CD4-positive, alpha-beta T cell treated with Interleukin-1 beta for 1 hour (primary cell): ENCODE data around the gene OVCH1.

Experiments
- DNase-seq, 2 donors: peaks; one replicate each; pipeline ENCODE4 v3.0.0-alpha.2; 2020 to 2022

OVCH1 gene

DNA sequence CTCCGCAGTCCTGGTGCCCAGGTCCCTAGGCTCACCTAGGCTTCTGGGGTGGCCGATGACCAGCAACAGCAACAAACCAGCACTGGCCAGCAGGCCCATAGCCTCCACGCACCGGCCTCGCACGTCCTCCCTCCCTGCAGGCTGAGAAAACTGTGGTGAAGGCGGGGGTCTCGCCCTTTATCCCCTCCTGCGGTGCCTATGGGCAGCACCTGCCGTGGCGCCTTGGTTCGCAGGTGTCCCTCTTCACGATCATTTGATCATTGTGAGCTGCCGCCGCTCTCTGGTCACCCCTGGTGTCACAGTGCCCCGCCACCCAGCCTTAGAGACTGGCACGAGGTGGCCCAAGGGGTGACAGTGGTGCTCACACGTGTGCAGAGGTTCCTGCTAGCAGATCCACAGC, at the start of gene OVCH1:
Gene OVCH1, minus strand, starts transcription at position 99 of the 400 bp plus-strand sequence. Its CDS starts 0 bp downstream, at position 99.
- no peak for DNase-seq

- DNase-seq = no peak
Measured at GRCh38 chr12:29547151-29547632, 49.7 kb upstream of the OVCH1 start.

- no peak for DNase-seq
Measured at GRCh38 chr12:29546000-29546399, 48.5 kb upstream of the OVCH1 start.

DNA sequence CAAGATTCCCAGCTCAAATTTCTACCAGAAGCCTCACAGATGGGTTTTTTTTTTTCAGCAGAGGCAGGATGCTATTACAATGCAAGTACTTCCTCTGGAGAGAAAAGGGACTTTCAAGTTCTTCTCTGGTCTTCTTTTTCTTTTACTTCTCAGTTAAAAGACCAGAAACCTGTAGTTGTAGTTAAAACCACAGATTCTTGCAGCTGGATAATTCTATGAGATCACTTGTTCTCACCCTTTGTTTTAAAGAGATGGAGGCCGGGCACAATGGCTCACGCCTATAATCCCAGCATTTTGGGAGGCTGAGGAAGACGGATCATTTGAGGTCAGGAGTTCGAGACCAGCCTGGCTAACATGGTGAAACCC, 47.6 kb upstream of the OVCH1 start:
- no peak for DNase-seq

DNA sequence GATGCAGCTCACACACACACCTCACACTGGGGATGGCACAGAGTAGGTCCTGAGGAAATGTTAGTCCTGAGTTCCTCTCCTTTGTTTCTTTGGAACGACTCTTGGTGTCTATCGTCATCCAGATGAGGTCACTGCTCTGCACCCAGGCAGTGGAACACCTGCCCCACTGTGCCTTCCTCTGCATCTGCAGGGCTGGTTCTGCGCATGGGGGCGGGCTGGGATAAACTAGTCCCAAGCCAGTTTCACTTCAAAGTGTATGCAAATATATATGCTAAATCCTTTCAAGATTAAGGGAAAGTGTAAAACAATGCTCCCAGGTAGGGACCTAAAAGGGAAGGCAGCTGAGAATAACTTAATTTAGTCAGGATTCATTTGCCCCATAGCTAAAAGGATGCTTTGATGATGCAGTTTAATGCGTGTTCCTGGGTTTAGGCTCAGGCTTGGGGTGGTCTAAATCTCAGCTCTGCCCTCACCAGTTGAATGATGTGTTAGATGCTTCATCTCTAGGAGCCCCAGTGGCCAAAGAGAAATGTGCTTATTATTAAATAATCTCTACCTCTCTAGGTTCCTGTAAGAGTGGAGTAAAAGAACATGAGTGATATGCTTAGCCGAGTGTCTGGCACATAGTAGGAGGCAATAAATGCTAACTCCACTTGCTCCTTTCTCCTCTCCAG, 47.1 kb upstream of the OVCH1 start:
- no peak for DNase-seq

- no peak for DNase-seq
Measured at GRCh38 chr12:29543036-29543435, 45.5 kb upstream of the OVCH1 start.

DNA sequence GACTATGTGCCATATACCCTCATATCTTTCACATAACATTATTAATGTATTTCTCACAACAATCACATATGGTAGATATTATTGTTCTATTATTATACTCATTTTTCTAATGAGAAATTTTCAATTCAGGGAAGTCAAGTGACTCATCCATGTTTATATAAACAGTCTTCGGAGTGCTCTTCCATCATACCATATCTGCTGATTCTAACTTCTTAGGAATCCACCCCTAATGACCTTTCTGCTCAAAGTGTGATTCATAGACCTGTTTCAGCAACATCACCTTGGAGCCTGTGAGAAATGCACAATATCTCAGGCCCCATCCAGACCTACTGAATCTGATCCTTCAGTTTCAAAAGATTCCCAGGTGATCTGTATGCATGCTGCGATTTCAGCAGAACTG, 39.8 kb upstream of the OVCH1 start:
- DNase-seq = no peak

- DNase-seq = no peak
Measured at GRCh38 chr12:29534935-29535334, 37.4 kb upstream of the OVCH1 start.

DNA sequence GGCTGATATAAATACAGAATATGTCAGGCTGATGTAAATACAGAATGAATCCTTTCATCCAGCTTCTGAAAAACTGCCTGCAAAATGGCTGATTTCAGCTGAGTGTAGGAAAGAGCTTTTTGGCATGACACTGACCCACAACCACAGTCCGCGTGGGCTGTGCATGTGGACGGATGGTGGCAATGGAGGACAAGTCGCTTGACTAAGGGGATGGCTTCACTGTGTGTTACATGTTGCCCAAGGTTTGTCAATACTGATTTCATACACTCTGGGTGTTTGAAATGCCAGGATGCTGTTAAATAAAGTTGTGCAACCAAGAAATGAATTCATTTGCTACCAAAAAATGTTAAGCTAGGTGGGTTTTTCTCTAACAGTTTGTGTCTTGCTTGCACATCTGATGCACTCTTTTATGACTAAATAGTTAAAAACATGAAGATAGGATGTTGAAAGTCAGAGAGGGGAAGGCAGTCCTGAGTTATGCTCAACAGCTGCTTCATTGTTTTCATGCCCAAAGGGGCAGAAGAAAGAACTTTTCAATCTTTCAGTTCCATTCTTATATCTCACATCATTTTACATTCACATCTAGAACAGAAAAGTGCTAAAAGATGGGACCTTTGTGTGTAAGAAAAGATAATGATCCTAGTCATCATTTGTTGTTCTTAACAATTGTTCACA, 36.5 kb upstream of the OVCH1 start:
- no peak for DNase-seq

GRCh38 chr12:29531471-29531870, 34.0 kb upstream of the OVCH1 start:
- no peak for DNase-seq

GRCh38 chr12:29530436-29530835, 33.0 kb upstream of the OVCH1 start:
- DNase-seq = no peak

- no peak for DNase-seq
Measured at GRCh38 chr12:29528161-29528560, 30.7 kb upstream of the OVCH1 start.

DNA sequence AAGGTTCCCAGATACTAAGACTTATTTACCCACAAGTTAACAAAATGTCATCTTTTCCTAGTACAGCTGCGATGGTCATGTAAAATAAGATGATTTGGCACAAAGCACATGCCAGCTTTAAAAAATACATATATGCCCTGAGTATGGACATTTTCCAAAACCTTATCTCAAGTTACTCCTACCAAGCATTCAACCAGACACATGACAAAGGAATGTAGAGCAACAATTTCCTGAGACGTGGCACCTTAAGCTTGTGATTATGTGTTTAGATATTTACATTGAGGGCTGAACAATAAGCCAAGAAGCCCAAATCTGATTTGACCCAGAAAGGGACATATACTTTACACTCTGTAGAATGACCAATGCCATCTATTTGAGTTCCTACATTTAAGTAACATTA, 24.5 kb upstream of the OVCH1 start:
- no peak for DNase-seq

DNA sequence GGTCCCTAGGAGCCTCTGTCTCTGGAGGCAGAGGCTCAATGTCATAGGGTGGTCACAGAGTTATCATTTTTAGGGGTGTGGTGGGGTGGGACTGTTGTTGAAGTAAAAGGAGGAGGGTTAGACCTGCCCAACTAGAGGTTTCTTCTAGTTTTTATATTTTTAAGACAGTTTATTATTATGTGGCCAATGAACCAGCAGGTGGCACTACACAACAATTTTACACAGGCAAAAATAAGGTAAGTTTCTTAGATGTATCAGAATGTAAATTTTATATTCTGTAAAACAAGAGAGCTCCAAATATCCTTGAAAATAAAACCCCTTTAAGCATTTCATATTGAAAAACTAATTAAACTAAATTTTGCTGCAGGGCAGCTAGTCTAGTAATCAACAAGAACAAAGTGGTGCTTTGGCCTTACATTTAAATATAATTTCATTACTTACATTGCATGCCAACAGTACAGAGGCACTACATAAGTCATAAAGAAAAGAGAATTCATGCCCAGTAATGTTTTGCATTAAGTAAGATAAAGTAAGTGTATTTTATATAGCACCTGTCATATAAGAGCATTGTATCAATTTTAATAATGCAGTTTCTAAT, 22.2 kb upstream of the OVCH1 start:
- peak in 1 of 2 donors; percentile 34 for DNase-seq

DNA sequence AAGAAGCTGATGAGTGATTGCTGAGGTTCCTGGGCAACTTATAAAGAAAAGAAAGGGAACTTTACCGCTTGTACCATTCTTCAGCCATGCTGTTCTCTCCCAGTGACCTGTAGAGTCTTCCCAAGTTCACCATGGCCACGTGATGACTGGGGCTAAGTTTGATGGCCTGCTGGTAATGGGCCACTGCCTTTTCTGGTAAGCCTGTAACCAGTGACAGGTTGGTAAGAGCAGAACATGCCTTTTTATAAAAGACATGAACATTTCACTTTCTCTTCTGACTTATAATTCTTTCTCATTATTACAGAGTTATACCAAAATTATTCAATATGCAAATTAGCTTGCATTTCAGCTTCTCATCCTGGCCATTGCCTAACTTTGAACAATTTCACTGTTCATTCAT, 20.9 kb upstream of the OVCH1 start:
- no peak for DNase-seq

- no peak for DNase-seq
Measured at GRCh38 chr12:29517264-29517663, 19.8 kb upstream of the OVCH1 start.

GRCh38 chr12:29516431-29516875, 19.0 kb upstream of the OVCH1 start:
- DNase-seq = no peak

DNA sequence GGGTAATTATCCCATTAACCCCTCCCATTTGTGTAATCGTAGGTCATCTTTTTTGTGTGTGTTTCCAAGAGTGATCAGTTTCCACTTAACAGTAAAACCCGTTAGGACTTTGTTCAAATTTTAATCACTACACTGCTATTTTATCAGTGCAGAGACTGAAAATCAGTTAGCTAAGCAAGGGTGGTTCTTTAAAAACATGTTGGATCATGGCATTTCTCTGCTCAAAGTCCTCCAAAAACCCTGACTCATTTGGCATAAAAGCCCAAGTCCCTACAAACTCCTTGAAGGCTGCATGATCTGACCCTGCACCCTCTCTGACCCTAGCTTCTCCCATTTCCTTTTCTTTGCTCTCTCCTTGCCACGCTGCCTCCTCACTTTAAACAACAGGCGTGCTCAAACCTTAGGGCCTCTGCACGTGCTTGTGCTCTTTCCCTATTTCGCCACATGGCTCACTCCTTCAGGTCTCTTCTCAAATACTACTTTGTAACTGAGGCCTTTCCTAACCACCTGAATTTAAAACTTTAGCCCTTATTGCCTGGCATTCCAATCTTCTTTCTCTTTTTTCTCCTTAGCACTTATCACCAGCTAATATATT, 13.2 kb upstream of the OVCH1 start:
- DNase-seq = no peak

GRCh38 chr12:29509503-29509902, 12.0 kb upstream of the OVCH1 start:
- DNase-seq = no peak

DNA sequence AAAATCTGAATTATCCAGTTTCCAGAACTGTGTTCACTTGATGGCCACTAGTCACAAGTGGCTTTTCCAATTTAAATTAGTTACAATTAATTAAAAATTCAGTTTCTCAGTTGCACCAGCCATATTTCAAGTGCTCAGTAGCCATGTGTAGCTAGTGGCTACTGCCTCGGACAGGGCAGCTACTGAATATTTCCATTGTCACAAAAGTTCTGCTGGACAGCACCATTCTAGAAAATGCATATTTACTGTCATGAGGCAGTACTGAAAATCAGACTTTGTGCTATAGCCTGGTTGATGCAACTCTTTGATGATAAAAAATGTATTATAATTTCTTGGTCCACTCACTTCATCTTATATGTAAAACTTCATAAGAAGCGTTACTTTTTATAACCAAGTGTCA, 11.5 kb upstream of the OVCH1 start:
- no peak for DNase-seq

DNA sequence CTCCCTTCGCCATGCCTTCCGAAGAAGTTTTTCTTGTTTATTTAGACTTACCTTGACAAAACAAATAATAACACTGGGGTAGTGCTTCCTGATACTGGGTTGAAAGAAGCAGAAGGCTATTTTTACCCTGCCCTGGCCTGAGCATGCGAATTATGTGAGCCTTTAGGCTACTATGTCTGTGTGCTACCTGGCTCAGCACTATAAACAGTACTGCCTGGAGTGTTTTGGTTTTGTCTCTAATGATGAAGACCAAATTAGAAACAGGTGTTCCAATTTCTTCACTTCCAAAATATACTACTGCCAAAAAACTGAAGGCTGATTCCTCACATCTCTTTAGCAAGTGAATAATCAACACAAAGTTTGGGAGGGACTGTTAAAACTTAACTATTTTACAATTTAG, 7.6 kb upstream of the OVCH1 start:
- DNase-seq = no peak

DNA sequence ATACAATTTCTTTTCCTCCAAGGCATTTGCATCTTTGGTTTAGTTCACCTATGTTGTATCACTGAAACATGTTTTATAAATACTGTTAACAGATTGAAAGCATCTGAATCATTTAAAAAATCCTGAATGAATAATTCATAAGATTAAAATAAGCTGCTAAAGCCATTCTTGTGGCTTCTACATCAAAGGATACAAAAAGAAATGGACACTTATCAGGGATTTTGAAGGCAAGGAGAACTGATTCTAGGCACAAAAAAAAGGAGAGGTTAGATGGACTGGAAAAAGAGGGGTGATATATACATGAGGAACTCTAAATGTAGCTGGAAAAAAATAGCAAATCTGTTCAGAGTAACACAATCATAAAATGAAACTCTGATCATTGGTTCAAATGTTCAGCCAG, 5.8 kb upstream of the OVCH1 start:
- no peak for DNase-seq

- no peak for DNase-seq
Measured at GRCh38 chr12:29499235-29499634, 1.7 kb upstream of the OVCH1 start.

- DNase-seq = no peak
Measured at GRCh38 chr12:29492891-29493290, 4.6 kb downstream of the OVCH1 start.
